Psoas muscle (tissue), 8 donors: ENCODE measurements around the gene TCTN1. TPM values are rescaled to one million over a fixed set of nuclear protein-coding genes. Genes with fewer than 3 reads are reported as not detected.
A peak's percentile ranks its signal among the peaks of the same experiment; 100 is the strongest.

Source experiments
- ATAC-seq, 4 donors: fragments of 200-7000 bp; cut with Tn5 transposase; one replicate each; pipeline ENCODE4 v1.9.1; 2020; ENCODE audit warnings: moderate library complexity in 3 of 4, mild to moderate bottlenecking in 2 of 4
- DNase-seq, 2 donors: peaks; one replicate each; pipeline ENCODE4 v3.0.0-alpha.2; 2020
- H3K27ac ChIP-seq: fragments of 200-600 bp; one replicate; pipeline ENCODE4 v1.8.0; 2022
- H3K27me3 ChIP-seq, 3 donors: fragments of 200-600 bp in 1 of 3; one replicate each; pipeline versions ENCODE4 v1.6.1 to v1.8.0; 2013 to 2022; ENCODE audit warnings: low read length in 2 of 3, mild to moderate bottlenecking in 2 of 3, moderate library complexity in 1 of 3; ENCODE audit not compliant: insufficient read depth in 3 of 3
- H3K36me3 ChIP-seq, 2 donors: fragments of 200-600 bp in 1 of 2; one replicate each; pipeline versions ENCODE4 v1.6.1 to v1.8.0; 2013 to 2022; ENCODE audit warnings: low read depth in 1 of 2, mild to moderate bottlenecking in 1 of 2, moderate library complexity in 1 of 2; ENCODE audit not compliant: insufficient read depth in 1 of 2
- H3K4me1 ChIP-seq: fragments of 200-600 bp; one replicate; pipeline ENCODE4 v1.8.0; 2022
- H3K4me3 ChIP-seq: fragments of 200-600 bp; one replicate; pipeline ENCODE4 v1.8.0; 2022; ENCODE audit warnings: mild to moderate bottlenecking
- H3K9me3 ChIP-seq: fragments of 200-600 bp; one replicate; pipeline ENCODE4 v1.8.0; 2022
- WGBS, 3 donors: extraction: QIAGEN DNeasy Blood & Tissue Kit; methylation state at CpG; one replicate each; pipeline versions ENCODE4 v1.1.6 to v1.1.7; 2013; 5-methylcytosine and 5-hydroxymethylcytosine counted together
- intact Hi-C, 2 donors: fragments of 100-400 bp; cut with DNase I; formaldehyde crosslinking; loops; one replicate each; pipeline versions ENCODE4 v1.11.0 to v1.14.2; 2022
- polyA plus RNA-seq, 3 donors: library from polyadenylated mRNA; stranded (reverse); fragments of 200-250 nt; gene quantifications; one replicate each; pipeline ENCODE4 v1.2.3, GENCODE V29; 2013
- total RNA-seq, 4 donors: library from RNA; stranded (reverse); fragmentation: NEBNext Ultra II Directional in 2 of 4; extraction: Animal tissue kit (Norgen Biotek cat#: 25700) in 2 of 4; gene quantifications; one replicate each; pipeline versions ENCODE4 v1.2.1 to v1.2.4, GENCODE V29; 2021 to 2023
- TF ChIP-seq, protein P1 (sequence below): fragments of 200-600 bp; IDR thresholded peaks from one replicate; pipeline ENCODE4 v1.8.0; 2022; ENCODE audit warnings: antibody characterized with exemption
- donor health status: healthy with polysubstance abuse.
- donor health status: DM: no; HTN: no; CAD: no; lungs with moderate emphysema.
- donor health status: Bipolar disorder and iron deficiency.
- donor health status: healthy.
- donor health status: DM: yes; HTN: yes; CAD: no.
- donor health status: DM: no; HTN: no; CAD: no.
- donor health status: DM: no; HTN: no; CAD: no.
- donor health status: DM: yes; HTN: yes; CAD: no.

Gene TCTN1
- total and polyA plus RNA-seq, 7 donors = 4.0 to 24.7 (median 12.1) TPM

DNA sequence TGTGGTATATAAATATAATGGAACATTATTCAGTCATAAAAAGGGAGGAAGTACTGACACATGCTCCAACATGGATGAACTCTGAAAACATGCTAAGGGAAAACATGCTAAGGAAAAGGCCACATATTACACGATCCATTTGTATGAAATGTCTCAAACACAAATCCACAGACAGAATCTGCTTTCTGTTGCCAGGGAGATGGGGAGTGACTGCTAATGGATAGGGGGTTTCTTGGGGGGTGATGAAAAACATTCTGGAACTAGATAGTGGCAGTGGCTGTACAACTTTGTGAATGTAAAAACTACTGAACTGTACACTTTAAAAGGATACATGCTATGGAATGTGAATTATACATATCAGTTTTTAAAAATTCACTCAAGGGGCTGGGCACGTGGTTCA is 37.4 kb upstream of the TCTN1 start:
- Histone ChIP-seq H3K27me3 (no peaks in the 10 kb centered on the region), H3K4me3 (peak overlapping the region; percentile 5), H3K36me3 (no peaks in the 10 kb centered on the region), H3K9me3 (peaks cover 4% of the 10 kb centered on the region), H3K27ac (peak overlapping the region; percentile 97), H3K4me1 (peaks cover 89% of the 10 kb centered on the region)
- ATAC-seq (no peak), DNase-seq (no peak)
- WGBS, 3 donors = 45 to 85% (median 47%) methylated on average over 2 of the region's 2 CpGs
- TF ChIP-seq, protein P1, sequence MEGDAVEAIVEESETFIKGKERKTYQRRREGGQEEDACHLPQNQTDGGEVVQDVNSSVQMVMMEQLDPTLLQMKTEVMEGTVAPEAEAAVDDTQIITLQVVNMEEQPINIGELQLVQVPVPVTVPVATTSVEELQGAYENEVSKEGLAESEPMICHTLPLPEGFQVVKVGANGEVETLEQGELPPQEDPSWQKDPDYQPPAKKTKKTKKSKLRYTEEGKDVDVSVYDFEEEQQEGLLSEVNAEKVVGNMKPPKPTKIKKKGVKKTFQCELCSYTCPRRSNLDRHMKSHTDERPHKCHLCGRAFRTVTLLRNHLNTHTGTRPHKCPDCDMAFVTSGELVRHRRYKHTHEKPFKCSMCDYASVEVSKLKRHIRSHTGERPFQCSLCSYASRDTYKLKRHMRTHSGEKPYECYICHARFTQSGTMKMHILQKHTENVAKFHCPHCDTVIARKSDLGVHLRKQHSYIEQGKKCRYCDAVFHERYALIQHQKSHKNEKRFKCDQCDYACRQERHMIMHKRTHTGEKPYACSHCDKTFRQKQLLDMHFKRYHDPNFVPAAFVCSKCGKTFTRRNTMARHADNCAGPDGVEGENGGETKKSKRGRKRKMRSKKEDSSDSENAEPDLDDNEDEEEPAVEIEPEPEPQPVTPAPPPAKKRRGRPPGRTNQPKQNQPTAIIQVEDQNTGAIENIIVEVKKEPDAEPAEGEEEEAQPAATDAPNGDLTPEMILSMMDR = no peak
- intact Hi-C loops = no loop called here

DNA sequence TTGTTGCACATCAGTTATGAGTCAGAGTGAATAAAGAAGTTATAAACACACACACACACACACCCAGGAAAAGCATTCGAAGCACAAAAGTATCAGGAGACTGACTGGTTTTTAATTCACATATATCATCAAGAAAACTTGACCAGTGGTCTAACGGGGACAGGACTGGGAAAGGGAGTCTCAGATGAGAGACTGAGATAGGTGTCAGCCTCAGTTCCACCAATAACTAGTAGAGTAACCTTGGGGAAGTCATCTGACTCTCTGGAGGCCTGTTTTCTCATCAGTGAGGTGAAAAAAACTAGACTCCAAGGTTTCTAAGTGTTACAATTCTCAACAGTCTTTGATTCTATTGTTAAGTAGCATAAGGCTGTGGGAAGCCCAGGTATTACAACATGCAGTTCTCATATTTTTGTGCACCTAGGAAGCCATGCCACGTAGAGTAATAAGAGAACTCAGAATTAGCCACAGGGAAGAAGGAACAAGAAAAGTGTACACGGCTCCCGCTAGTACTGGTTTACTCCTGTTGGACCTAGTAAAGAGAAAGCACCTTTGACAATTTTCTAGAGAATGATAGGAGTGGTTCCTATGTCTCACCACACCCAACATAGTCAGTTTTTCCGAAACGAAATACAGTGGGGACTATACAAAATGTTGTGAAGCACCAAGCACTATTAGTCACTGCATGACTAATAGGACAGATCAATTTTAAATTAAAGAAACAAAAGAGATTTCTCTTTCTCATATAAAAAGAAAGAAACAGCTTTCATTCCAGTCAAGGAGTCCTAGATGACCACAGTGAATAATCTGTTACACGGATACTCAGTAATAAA is 35.9 kb upstream of the TCTN1 start:
- ATAC-seq (peak; percentile 15 to 39 (median 26)), DNase-seq (no peak)
- H3K9me3 ChIP-seq = no peaks in the 10 kb centered on the region
- TF ChIP-seq, protein P1 = no peak
- no peaks in the 10 kb centered on the region for H3K36me3 ChIP-seq
- WGBS, 3 donors = 18 to 33% (median 23%) methylated on average over 8 of the region's 8 CpGs
- H3K27me3 ChIP-seq = no peaks in the 10 kb centered on the region
- intact Hi-C loops = no loop called here
- peak overlapping the region; percentile 95 for H3K4me3 ChIP-seq
- peak overlapping the region; percentile 97 for H3K27ac ChIP-seq
- H3K4me1 ChIP-seq = peaks cover 81% of the 10 kb centered on the region

DNA sequence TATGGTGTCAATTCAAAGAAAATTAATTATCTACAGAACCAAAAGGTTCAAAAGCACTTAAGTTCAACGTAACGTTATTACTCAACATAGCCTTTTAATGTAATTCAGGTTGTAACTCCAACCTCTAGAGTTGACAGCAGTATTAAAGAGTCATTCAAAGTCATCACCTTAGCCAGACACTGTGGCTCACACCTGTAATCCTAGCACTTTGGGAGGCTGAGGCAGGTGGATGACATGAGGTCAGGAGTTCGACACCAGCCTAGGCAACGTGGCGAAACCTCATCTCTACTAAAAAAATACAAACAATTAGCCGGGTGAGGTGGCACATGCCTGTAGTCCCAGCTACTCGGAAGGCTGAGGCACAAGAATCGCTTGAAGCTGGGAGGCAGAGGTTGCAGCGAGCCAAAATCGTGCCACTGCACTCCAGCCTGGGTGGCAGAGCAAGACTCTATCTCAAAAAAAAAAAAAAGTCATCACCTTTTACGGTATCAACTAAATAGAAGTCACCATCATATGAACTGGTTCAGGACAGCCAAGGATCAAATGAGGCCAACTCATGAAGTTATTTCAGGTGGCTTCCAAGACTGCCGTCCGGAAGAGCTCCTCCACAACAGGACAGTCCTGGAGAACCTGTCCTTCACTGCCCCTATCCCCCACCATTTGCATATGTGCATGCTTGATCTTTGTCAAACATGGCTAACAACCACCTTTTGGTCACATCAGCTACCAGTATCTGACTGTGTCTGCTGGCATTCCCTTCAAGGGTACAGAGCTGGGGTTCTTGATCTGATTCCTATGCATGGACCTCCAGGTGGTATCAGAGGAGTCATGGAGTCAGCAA is 35.0 kb upstream of the TCTN1 start:
- no peak for ATAC-seq
- WGBS, 3 donors = 35 to 42% (median 40%) methylated on average over 13 of the region's 13 CpGs
- DNase-seq = no peak
- no peaks in the 10 kb centered on the region for H3K27me3 ChIP-seq
- H3K4me3 ChIP-seq = peak overlapping the region; percentile 95
- H3K9me3 ChIP-seq = no peaks in the 10 kb centered on the region
- intact Hi-C loops = no loop called here
- H3K27ac ChIP-seq = peak overlapping the region; percentile 97
- peaks cover 76% of the 10 kb centered on the region for H3K4me1 ChIP-seq
- no peaks in the 10 kb centered on the region for H3K36me3 ChIP-seq
- TF ChIP-seq, protein P1 = no peak

DNA sequence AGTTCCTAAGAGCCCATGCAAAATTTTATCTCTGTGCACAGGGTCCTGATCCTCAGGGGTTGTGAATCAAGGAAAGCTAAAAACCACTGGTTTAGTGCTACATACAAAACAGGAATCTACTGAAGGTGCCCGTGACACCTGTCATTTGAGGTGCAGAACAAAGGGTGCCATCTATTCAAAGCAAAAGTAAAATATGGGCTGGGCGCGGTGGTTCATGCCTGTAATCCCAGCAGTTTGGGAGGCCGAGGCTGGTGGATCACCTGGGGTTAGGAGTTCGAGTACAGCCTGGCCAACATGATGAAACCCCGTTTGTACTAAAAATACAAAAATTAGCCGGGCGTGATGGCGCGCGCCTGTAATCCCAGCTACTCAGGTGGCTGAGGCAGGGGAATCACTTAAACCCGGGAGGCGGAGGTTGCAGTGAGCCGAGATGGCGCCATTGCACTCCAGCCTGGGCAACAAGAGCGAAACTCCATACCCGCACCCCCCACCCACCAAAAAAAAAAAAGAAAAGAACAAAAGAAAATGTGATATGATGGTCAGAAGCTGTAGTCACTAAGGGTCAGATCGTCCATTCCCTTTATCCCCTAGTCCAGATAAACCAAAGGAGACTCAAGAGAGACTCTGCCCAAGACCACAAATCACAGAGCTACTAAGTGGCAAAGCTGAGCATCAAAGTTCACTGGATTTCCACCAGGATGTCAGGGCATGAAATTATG is 34.2 kb upstream of the TCTN1 start:
- H3K36me3 ChIP-seq = no peaks in the 10 kb centered on the region
- no peaks in the 10 kb centered on the region for H3K9me3 ChIP-seq
- no peak for ATAC-seq
- TF ChIP-seq, protein P1 = no peak
- 70 to 84% (median 71%) methylated on average over 18 of the region's 18 CpGs for WGBS, 3 donors
- intact Hi-C loops = no loop called here
- H3K27me3 ChIP-seq = no peaks in the 10 kb centered on the region
- H3K27ac ChIP-seq = peak overlapping the region; percentile 97
- H3K4me1 ChIP-seq = peaks cover 76% of the 10 kb centered on the region
- no peak for DNase-seq
- H3K4me3 ChIP-seq = peak overlapping the region; percentile 95
